HepG2 (cell line): ENCODE measurements around the gene POU2AF3. TPM values are rescaled to one million over a fixed set of nuclear protein-coding genes. Genes with fewer than 3 reads are reported as not detected.

Experiments
- ARNTL ChIP-seq: sonication (generic); formaldehyde crosslinking; IDR thresholded peaks from 2 replicates; pipeline ENCODE4 v1.4.0; 2020; ENCODE audit warnings: mild to moderate bottlenecking, missing genetic modification reagents
- CENPX ChIP-seq: sonication (generic); formaldehyde crosslinking; IDR thresholded peaks from 2 replicates; pipeline ENCODE4 v1.9.0; 2021; ENCODE audit warnings: mild to moderate bottlenecking, missing genetic modification reagents, moderate library complexity
- ELF1 ChIP-seq: sonication (generic); formaldehyde crosslinking; IDR thresholded peaks from 2 replicates; pipeline ENCODE4 v1.4.0; 2020; ENCODE audit warnings: missing genetic modification reagents
- ISL2 ChIP-seq: sonication (generic); formaldehyde crosslinking; IDR thresholded peaks from 2 replicates; pipeline ENCODE4 v1.5.0; 2020; ENCODE audit warnings: missing genetic modification reagents
- MAX ChIP-seq: IDR thresholded peaks from 2 replicates; pipeline ENCODE4 v1.6.1; 2012; ENCODE audit warnings: inconsistent platforms
- MIER3 ChIP-seq: IDR thresholded peaks from 2 replicates; pipeline ENCODE4 v1.6.1; 2016; ENCODE audit warnings: missing compliant biosample characterization, borderline replicate concordance
- MYPOP ChIP-seq: sonication (generic); formaldehyde crosslinking; IDR thresholded peaks from 2 replicates; pipeline ENCODE4 v1.8.1; 2023; ENCODE audit warnings: mild to moderate bottlenecking, moderate library complexity, missing genetic modification reagents
- TCF7 ChIP-seq: sonication (generic); IDR thresholded peaks from 2 replicates; pipeline ENCODE4 v1.6.1; 2016; ENCODE audit warnings: antibody characterized with exemption, low read depth
- ZBTB39 ChIP-seq: sonication (generic); formaldehyde crosslinking; IDR thresholded peaks from 2 replicates; pipeline ENCODE4 v1.5.0; 2020; ENCODE audit warnings: missing genetic modification reagents
- ZNF101 ChIP-seq: sonication (generic); formaldehyde crosslinking; IDR thresholded peaks from 2 replicates; pipeline ENCODE4 v1.4.0; 2020; ENCODE audit warnings: mild to moderate bottlenecking, low read depth, missing genetic modification reagents, borderline replicate concordance
- ZNF318 ChIP-seq: sonication (generic); formaldehyde crosslinking; IDR thresholded peaks from 2 replicates; pipeline ENCODE4 v1.4.0; 2020; ENCODE audit warnings: mild to moderate bottlenecking, missing genetic modification reagents
- ZNF687 ChIP-seq: sonication (generic); formaldehyde crosslinking; IDR thresholded peaks from 2 replicates; pipeline ENCODE4 v1.5.1; 2020; ENCODE audit warnings: mild to moderate bottlenecking, missing genetic modification reagents, moderate library complexity
- polyA plus RNA-seq, 8 experiments: library from polyadenylated mRNA; depleted of rRNA in 3 of 8; stranded (reverse) in 7 of 8; unstranded in 1 of 8; fragments of >200 nt; fragmentation: Illumina TruSeq in 4 of 8; extraction: Trizol in 4 of 8; gene quantifications; 2 replicates each; pipeline versions ENCODE4 v1.2.1 to v1.2.3, GENCODE V29; 2011 to 2016; ENCODE audit warnings: low read depth in 4 of 8, missing spikeins in 1 of 8, mixed read lengths in 1 of 8; ENCODE audit not compliant: insufficient read depth in 1 of 8
- total RNA-seq, 5 experiments: library from RNA; depleted of rRNA; stranded (reverse); fragments of >200 nt; fragmentation: Illumina TruSeq; extraction: Trizol; gene quantifications; 2 replicates each; pipeline ENCODE4 v1.2.3, GENCODE V29; 2016; ENCODE audit warnings: low read depth in 1 of 5

POU2AF3 gene
- total and polyA plus RNA-seq, 2 of the 13 experiments (the other 11 are each of a cell fraction or from before 2014, with no cell fraction given): 7.8 to 71.2 TPM

- no peak for TF ChIP-seq ZNF318 (CRISPR knock-in tag)
- no peak for TF ChIP-seq CENPX (CRISPR knock-in tag)
- peak; percentile 37; the same call in 1 of the 2 replicates for TF ChIP-seq TCF7
- peak; percentile 26; the same call in 1 of the 2 replicates for TF ChIP-seq ISL2 (CRISPR knock-in tag)
- TF ChIP-seq ZNF687 (CRISPR knock-in tag): peak; percentile 55; the same call in 1 of the 2 replicates
- TF ChIP-seq ZNF101 (CRISPR knock-in tag): 0 out of 2 replicates have a peak, but pooled peaks have one; percentile 71
- no peak for TF ChIP-seq ARNTL (CRISPR knock-in tag)
- 0 out of 2 replicates have a peak, but pooled peaks have one; percentile 54 for TF ChIP-seq MYPOP (CRISPR knock-in tag)
- no peak for TF ChIP-seq ZBTB39 (CRISPR knock-in tag)
- no peak for TF ChIP-seq ELF1 (CRISPR knock-in tag)
- TF ChIP-seq MIER3: 0 out of 2 replicates have a peak, but pooled peaks have one; percentile 8
- no peak for TF ChIP-seq MAX
These were observed 22.6 kb downstream of the POU2AF3 start (continued) for GRCh38 chr11:111320728-111321568.
